Measurements from ENCODE around the gene FLVCR1.

FLVCR1 gene

DNA sequence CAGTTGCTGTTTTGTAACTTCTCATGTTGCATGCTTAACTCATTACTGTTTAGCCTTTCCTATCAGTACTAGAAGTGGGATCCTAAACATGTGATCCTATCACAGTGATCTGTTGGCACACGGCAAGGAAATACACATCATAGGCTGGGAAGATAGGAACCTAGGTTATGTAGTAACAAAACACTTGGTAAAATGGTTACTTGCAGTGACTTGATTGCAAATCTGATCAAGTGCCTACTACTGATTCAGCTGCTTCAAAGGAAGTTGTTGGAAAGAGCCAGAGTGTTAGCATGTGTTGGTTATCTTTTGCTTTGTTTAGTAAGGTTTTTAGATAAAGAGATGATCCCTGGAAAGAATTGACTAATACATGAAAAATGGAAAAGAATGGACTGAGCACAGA lies 83.4 kb downstream of the FLVCR1 start:
- no peak overlapping the region for H3K27ac ChIP-seq (ENCODE audit: low read depth, low read length)
- no peak overlapping the region for H3K9ac ChIP-seq (ENCODE audit: low read length in 5 of 5)
- H3K9me3 ChIP-seq (ENCODE audit: control insufficient read depth in 5 of 5, low read length in 5 of 5): peaks cover 0 to 4% (median 0%) of the 10 kb centered on the region in 5 donors
- H3K27me3 ChIP-seq (ENCODE audit: control insufficient read depth in 5 of 5, insufficient read depth in 4 of 5, low read length in 5 of 5): no peaks in the 10 kb centered on the region
- H3K4me1 ChIP-seq (ENCODE audit: control insufficient read depth in 5 of 5, insufficient read depth in 5 of 5, low read length in 5 of 5): no peaks in the 10 kb centered on the region
- no peaks in the 10 kb centered on the region for H3K36me3 ChIP-seq (ENCODE audit: control insufficient read depth in 5 of 5, insufficient read depth in 5 of 5, low read length in 5 of 5)
- H3K4me3 ChIP-seq (ENCODE audit: low read depth in 1 of 5, low read length in 5 of 5): no peak overlapping the region

DNA sequence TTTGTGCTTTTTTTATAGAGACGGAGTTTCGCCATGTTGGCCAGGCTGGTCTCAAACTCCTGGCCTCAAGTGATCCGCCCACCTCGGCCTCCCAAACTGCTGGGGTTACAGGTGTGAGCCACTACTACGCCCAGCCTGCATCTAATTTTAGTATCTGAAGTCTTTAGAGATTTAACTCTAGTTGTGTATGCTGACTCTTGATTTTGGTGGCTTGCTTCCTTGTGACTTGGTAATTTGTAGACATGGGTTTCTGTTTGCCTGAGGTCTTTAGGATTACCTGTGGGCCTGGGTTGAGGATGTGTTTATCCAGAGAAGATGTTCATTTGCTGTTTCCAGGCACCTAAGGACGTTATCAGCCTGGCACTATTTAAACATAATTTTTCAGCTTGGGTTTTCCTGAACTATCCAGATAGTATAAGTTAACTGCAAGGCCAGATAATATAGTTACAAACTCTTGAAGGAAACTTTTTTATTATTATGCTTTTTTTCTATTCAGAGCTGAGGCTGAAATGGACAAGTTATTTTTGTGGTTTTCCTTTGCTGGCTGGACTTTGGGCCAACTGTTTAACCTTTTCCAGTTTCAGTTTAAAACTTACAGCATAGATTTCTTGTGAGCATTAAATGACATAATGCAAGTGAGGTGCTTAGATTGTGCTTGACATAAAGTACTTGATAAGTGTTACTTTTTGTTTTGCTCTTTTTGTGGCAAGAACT lies 84.8 kb downstream of the FLVCR1 start:
- H3K27ac ChIP-seq (ENCODE audit: low read depth, low read length): no peak overlapping the region
- H3K36me3 ChIP-seq (ENCODE audit: control insufficient read depth in 5 of 5, insufficient read depth in 5 of 5, low read length in 5 of 5): no peaks in the 10 kb centered on the region
- no peak overlapping the region for H3K4me3 ChIP-seq (ENCODE audit: low read depth in 1 of 5, low read length in 5 of 5)
- no peaks in the 10 kb centered on the region for H3K27me3 ChIP-seq (ENCODE audit: control insufficient read depth in 5 of 5, insufficient read depth in 4 of 5, low read length in 5 of 5)
- H3K9me3 ChIP-seq (ENCODE audit: control insufficient read depth in 5 of 5, low read length in 5 of 5): peaks cover 0 to 4% (median 0%) of the 10 kb centered on the region in 5 donors
- H3K4me1 ChIP-seq (ENCODE audit: control insufficient read depth in 5 of 5, insufficient read depth in 5 of 5, low read length in 5 of 5): no peaks in the 10 kb centered on the region
- H3K9ac ChIP-seq (ENCODE audit: low read length in 5 of 5): no peak overlapping the region

DNA sequence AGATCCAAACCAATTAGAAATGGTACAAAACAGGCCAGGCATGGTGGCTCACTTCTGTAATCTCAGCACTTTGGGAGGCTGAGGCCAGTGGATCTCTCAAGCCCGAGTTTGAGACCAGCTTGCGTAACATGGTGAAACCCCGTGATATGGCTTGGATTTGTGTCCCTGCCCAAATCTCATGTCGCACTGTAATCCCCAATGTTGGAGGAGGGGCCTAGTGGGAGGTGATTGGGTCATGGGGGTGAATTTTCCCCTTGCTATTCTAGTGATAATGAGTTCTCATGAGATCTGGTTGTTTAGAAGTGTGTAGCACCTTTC lies 85.3 kb downstream of the FLVCR1 start:
- Histone ChIP-seq H3K27ac (ENCODE audit: low read depth, low read length) (no peak overlapping the region), H3K4me3 (ENCODE audit: low read depth in 1 of 5, low read length in 5 of 5) (no peak overlapping the region), H3K36me3 (ENCODE audit: control insufficient read depth in 5 of 5, insufficient read depth in 5 of 5, low read length in 5 of 5) (no peaks in the 10 kb centered on the region), H3K9ac (ENCODE audit: low read length in 5 of 5) (no peak overlapping the region), H3K9me3 (ENCODE audit: control insufficient read depth in 5 of 5, low read length in 5 of 5) (peaks cover 0 to 6% (median 0%) of the 10 kb centered on the region in 5 donors), H3K4me1 (ENCODE audit: control insufficient read depth in 5 of 5, insufficient read depth in 5 of 5, low read length in 5 of 5) (no peaks in the 10 kb centered on the region), H3K27me3 (ENCODE audit: control insufficient read depth in 5 of 5, insufficient read depth in 4 of 5, low read length in 5 of 5) (no peaks in the 10 kb centered on the region)

DNA sequence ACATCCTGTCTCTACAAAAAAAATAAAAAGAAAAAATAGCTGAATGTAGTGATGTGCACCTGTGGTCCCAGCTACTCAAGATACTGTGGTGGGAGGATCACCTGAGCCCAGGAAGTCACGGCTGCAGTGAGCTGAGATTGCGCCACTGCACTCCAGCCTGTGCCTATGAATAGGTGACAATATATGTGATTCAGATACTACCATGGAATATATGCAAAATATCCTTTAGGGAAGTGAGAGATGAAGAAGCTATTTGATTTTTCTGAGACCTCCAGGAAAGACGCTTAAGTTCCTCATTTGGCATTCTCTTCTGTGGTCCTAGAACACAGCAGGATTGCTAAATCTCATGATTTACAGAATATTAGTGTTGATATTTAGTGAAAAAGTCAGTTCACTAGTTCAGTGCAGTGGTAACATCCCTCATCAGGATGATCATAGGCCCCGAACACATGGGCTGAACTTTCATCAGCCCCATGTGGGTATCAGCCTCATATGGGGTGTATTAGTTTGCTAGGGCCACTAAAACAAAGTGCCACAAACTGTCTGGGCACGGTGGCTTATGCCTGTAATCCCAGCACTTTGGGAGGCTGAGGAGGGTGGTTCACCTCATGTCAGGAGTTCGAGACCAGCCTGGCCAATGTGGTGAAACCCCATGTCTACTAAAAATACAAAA lies 86.3 kb downstream of the FLVCR1 start:
- H3K9me3 ChIP-seq (ENCODE audit: control insufficient read depth in 5 of 5, low read length in 5 of 5): peaks cover 0 to 7% (median 0%) of the 10 kb centered on the region in 5 donors
- H3K4me3 ChIP-seq (ENCODE audit: low read depth in 1 of 5, low read length in 5 of 5): no peak overlapping the region
- no peaks in the 10 kb centered on the region for H3K36me3 ChIP-seq (ENCODE audit: control insufficient read depth in 5 of 5, insufficient read depth in 5 of 5, low read length in 5 of 5)
- no peak overlapping the region for H3K9ac ChIP-seq (ENCODE audit: low read length in 5 of 5)
- no peaks in the 10 kb centered on the region for H3K4me1 ChIP-seq (ENCODE audit: control insufficient read depth in 5 of 5, insufficient read depth in 5 of 5, low read length in 5 of 5)
- H3K27me3 ChIP-seq (ENCODE audit: control insufficient read depth in 5 of 5, insufficient read depth in 4 of 5, low read length in 5 of 5): peaks cover 0 to 4% (median under 1%) of the 10 kb centered on the region in 5 donors
- H3K27ac ChIP-seq (ENCODE audit: low read depth, low read length): no peak overlapping the region

DNA sequence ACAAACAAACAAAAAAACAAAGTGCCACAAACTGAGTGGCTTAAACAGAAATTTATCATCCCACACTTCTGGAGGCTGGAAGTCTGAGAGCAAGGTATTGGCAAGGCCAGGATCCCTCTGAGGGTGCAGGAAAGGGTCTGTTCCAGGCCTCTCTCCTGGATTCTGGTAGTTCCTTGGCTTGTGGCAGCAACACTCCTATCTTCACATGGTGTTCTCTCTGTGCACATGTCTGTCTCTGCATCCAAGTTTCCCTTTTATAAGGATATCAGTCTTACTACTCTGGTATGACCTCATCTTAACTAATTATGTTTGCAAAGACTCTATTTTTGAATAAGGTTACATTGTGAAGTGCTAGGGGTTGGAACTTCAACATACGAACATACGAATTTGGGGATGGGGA lies 87.0 kb downstream of the FLVCR1 start:
- Histone ChIP-seq H3K9ac (ENCODE audit: low read length in 5 of 5) (no peak overlapping the region), H3K27ac (ENCODE audit: low read depth, low read length) (no peak overlapping the region), H3K27me3 (ENCODE audit: control insufficient read depth in 5 of 5, insufficient read depth in 4 of 5, low read length in 5 of 5) (peaks cover 3 to 10% (median 6%) of the 10 kb centered on the region in 5 donors), H3K36me3 (ENCODE audit: control insufficient read depth in 5 of 5, insufficient read depth in 5 of 5, low read length in 5 of 5) (no peaks in the 10 kb centered on the region), H3K9me3 (ENCODE audit: control insufficient read depth in 5 of 5, low read length in 5 of 5) (peaks cover 0 to 5% (median 0%) of the 10 kb centered on the region in 5 donors), H3K4me3 (ENCODE audit: low read depth in 1 of 5, low read length in 5 of 5) (no peak overlapping the region), H3K4me1 (ENCODE audit: control insufficient read depth in 5 of 5, insufficient read depth in 5 of 5, low read length in 5 of 5) (peaks cover 0 to 3% (median 2%) of the 10 kb centered on the region in 5 donors)

DNA sequence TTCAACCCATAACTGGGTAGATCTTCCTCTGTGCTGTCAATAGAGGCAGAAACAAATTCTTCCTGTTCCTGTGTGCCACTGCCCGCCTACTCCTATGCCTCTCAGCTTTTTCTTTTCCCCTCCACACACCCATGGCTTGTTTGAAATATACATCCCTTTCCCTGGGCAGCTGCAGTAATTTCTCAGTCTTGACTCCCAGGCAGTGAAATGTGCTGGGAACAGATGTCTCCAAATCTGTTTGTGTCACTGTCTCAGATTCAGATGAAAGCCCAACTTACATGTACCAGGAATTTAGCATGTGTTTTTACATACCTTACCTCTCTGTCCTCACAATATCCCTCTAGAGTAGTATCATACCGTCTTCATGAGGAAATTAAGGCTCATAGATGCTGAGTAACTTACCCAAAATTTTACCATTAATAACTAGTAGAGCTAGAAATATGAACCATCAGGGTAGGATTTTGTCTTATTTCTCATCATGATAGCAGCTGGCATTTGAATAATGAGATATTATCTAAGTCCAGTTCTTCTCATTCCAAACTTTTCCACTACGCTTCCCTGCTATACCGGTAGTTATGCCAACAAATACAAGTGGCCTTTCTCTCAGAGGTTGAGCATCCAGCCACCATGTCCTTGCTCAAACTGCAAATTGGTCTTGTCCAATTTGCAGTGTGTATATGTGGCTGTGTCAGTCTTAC lies 87.5 kb downstream of the FLVCR1 start:
- H3K27me3 ChIP-seq (ENCODE audit: control insufficient read depth in 5 of 5, insufficient read depth in 4 of 5, low read length in 5 of 5): peaks cover 4 to 13% (median 9%) of the 10 kb centered on the region in 5 donors
- peaks cover 0 to 9% (median 7%) of the 10 kb centered on the region in 5 donors for H3K4me1 ChIP-seq (ENCODE audit: control insufficient read depth in 5 of 5, insufficient read depth in 5 of 5, low read length in 5 of 5)
- H3K9ac ChIP-seq (ENCODE audit: low read length in 5 of 5): no peak overlapping the region
- no peaks in the 10 kb centered on the region for H3K36me3 ChIP-seq (ENCODE audit: control insufficient read depth in 5 of 5, insufficient read depth in 5 of 5, low read length in 5 of 5)
- H3K27ac ChIP-seq (ENCODE audit: low read depth, low read length): no peak overlapping the region
- H3K9me3 ChIP-seq (ENCODE audit: control insufficient read depth in 5 of 5, low read length in 5 of 5): peaks cover 0 to 3% (median 0%) of the 10 kb centered on the region in 5 donors
- H3K4me3 ChIP-seq (ENCODE audit: low read depth in 1 of 5, low read length in 5 of 5): no peak overlapping the region

DNA sequence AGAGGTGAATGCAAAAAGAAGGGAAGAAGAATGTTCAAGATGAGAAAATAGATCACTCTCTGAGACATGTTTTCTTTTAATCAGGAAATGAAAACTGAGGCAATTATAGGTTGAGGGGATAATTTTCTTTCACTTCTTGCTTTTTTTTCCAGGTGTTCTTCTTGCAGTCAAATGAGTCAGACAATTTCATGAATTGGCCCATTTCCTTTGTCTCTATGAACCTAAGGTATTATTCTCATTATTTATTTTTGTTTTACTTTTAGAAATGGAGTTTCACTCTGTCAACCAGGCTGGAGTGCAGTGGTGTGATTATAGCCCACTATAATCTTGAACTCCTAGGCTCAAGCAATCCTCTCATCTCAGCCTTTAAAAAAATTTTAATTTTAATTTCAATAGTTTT lies 88.8 kb downstream of the FLVCR1 start:
- H3K27me3 ChIP-seq (ENCODE audit: control insufficient read depth in 5 of 5, insufficient read depth in 4 of 5, low read length in 5 of 5): peaks cover 12 to 24% (median 19%) of the 10 kb centered on the region in 5 donors
- H3K9me3 ChIP-seq (ENCODE audit: control insufficient read depth in 5 of 5, low read length in 5 of 5): peaks cover 0 to 3% (median 0%) of the 10 kb centered on the region in 5 donors
- H3K4me3 ChIP-seq (ENCODE audit: low read depth in 1 of 5, low read length in 5 of 5): no peak overlapping the region
- no peak overlapping the region for H3K27ac ChIP-seq (ENCODE audit: low read depth, low read length)
- peaks cover 2 to 19% (median 18%) of the 10 kb centered on the region in 5 donors for H3K4me1 ChIP-seq (ENCODE audit: control insufficient read depth in 5 of 5, insufficient read depth in 5 of 5, low read length in 5 of 5)
- H3K9ac ChIP-seq (ENCODE audit: low read length in 5 of 5): no peak overlapping the region
- H3K36me3 ChIP-seq (ENCODE audit: control insufficient read depth in 5 of 5, insufficient read depth in 5 of 5, low read length in 5 of 5): no peaks in the 10 kb centered on the region

Measured in subcutaneous abdominal adipose tissue (tissue), 5 donors.